Measurements from ENCODE around the gene CALR. TPM values are rescaled to one million over a fixed set of nuclear protein-coding genes. Genes with fewer than 3 reads are reported as not detected.

CALR gene
- total and polyA plus RNA-seq, 7 donors, result 124 to 273 (median 170) TPM

DNA sequence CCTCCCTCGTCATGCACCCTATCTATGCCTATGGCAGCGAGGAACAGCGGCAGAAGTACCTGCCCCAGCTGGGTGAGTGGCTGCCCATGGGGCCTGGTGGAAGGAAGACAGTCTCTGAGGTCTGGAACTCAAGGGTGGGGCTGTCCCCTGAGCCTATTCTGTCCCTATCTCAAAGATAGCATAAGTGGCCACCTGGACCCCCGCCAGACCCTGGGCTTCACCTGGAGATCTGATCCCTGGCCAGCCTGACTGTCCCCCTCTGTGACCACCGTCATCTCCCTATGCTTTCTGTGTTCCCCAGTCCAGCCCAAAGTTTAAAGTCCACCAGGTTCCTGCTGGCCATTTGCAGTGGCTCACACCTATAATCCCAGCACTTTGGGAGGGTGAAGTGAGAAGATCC, 44.8 kb upstream of the CALR start:
- intact Hi-C loops (cut with DNase I), result loop anchor here in 1 of 2 donors (5.0 kb wide), 1 partner anchor 64 kb away; the partner anchor contains the start of gene GADD45GIP1
- WGBS, 3 donors, result 91 to 96% (median 95%) methylated on average over 4 to 5 of the region's 5 CpGs
- no peak for ATAC-seq

GRCh38 chr19:12896460-12896859, 41.9 kb upstream of the CALR start:
- TF ChIP-seq, protein P1, sequence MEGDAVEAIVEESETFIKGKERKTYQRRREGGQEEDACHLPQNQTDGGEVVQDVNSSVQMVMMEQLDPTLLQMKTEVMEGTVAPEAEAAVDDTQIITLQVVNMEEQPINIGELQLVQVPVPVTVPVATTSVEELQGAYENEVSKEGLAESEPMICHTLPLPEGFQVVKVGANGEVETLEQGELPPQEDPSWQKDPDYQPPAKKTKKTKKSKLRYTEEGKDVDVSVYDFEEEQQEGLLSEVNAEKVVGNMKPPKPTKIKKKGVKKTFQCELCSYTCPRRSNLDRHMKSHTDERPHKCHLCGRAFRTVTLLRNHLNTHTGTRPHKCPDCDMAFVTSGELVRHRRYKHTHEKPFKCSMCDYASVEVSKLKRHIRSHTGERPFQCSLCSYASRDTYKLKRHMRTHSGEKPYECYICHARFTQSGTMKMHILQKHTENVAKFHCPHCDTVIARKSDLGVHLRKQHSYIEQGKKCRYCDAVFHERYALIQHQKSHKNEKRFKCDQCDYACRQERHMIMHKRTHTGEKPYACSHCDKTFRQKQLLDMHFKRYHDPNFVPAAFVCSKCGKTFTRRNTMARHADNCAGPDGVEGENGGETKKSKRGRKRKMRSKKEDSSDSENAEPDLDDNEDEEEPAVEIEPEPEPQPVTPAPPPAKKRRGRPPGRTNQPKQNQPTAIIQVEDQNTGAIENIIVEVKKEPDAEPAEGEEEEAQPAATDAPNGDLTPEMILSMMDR (IDR thresholded peaks at IDR 0.05), result no peak
- H3K4me1 ChIP-seq, result peaks cover 7% of the 10 kb centered on the region
- no peaks in the 10 kb centered on the region for H3K9me3 ChIP-seq
- no peak overlapping the region for H3K27ac ChIP-seq
- no peaks in the 10 kb centered on the region for H3K27me3 ChIP-seq (ENCODE audit: insufficient read depth in 3 of 3, low read length in 2 of 3)
- DNase-seq (no peak), ATAC-seq (no peak)
- intact Hi-C loops (cut with DNase I), result no loop called here
- H3K4me3 ChIP-seq, result no peak overlapping the region
- peaks cover 2 to 77% of the 10 kb centered on the region in 2 donors for H3K36me3 ChIP-seq (ENCODE audit: insufficient read depth in 1 of 2, low read depth in 1 of 2)
- WGBS, 3 donors, result 77 to 85% (median 85%) methylated on average over 14 to 17 of the region's 17 CpGs

More for the DNA sequence above, 44.8 kb upstream of the CALR start:
- Histone ChIP-seq H3K4me3 (no peak overlapping the region), H3K4me1 (peaks cover 7% of the 10 kb centered on the region), H3K27ac (no peak overlapping the region), H3K9me3 (no peaks in the 10 kb centered on the region), H3K27me3 (ENCODE audit: insufficient read depth in 3 of 3, low read length in 2 of 3) (no peaks in the 10 kb centered on the region), H3K36me3 (ENCODE audit: insufficient read depth in 1 of 2, low read depth in 1 of 2) (peaks cover 2 to 53% of the 10 kb centered on the region in 2 donors)
- no peak for DNase-seq
- TF ChIP-seq, protein P1 (IDR thresholded peaks at IDR 0.05), result no peak

GRCh38 chr19:12899891-12900518, 38.4 kb upstream of the CALR start:
- no peak overlapping the region for H3K4me3 ChIP-seq
- H3K9me3 ChIP-seq, result no peaks in the 10 kb centered on the region
- H3K27me3 ChIP-seq (ENCODE audit: insufficient read depth in 3 of 3, low read length in 2 of 3), result no peaks in the 10 kb centered on the region
- ATAC-seq (no peak), DNase-seq (no peak)
- intact Hi-C loops (cut with DNase I), result no loop called here
- no peak overlapping the region for H3K27ac ChIP-seq
- no peaks in the 10 kb centered on the region for H3K4me1 ChIP-seq
- WGBS, 3 donors, result 87 to 91% (median 90%) methylated on average over 10 of the region's 10 CpGs
- TF ChIP-seq, protein P1 (IDR thresholded peaks at IDR 0.05), result no peak
- H3K36me3 ChIP-seq (ENCODE audit: insufficient read depth in 1 of 2, low read depth in 1 of 2), result peaks cover 2 to 64% of the 10 kb centered on the region in 2 donors

- Histone ChIP-seq H3K4me1 (no peaks in the 10 kb centered on the region), H3K36me3 (ENCODE audit: insufficient read depth in 1 of 2, low read depth in 1 of 2) (peaks cover 0 to 12% of the 10 kb centered on the region in 2 donors), H3K27ac (no peak overlapping the region), H3K4me3 (no peak overlapping the region), H3K27me3 (ENCODE audit: insufficient read depth in 3 of 3, low read length in 2 of 3) (no peaks in the 10 kb centered on the region), H3K9me3 (no peaks in the 10 kb centered on the region)
- TF ChIP-seq, protein P1 (IDR thresholded peaks at IDR 0.05), result no peak
- 80 to 84% (median 83%) methylated on average over 9 of the region's 9 CpGs for WGBS, 3 donors
- intact Hi-C loops (cut with DNase I), result no loop called here
- DNase-seq (no peak), ATAC-seq (no peak)
Measured at GRCh38 chr19:12907166-12907565, 31.2 kb upstream of the CALR start.

GRCh38 chr19:12912571-12912970, 25.8 kb upstream of the CALR start:
- TF ChIP-seq, protein P1 (IDR thresholded peaks at IDR 0.05), result no peak
- Histone ChIP-seq H3K27ac (peak overlapping the region; percentile 9), H3K4me1 (peaks cover 9% of the 10 kb centered on the region), H3K27me3 (ENCODE audit: insufficient read depth in 3 of 3, low read length in 2 of 3) (no peaks in the 10 kb centered on the region), H3K4me3 (peak overlapping the region; percentile 49), H3K9me3 (no peaks in the 10 kb centered on the region), H3K36me3 (ENCODE audit: insufficient read depth in 1 of 2, low read depth in 1 of 2) (no peaks in the 10 kb centered on the region)
- ATAC-seq (no peak), DNase-seq (no peak)
- 22 to 31% (median 25%) methylated on average over 4 of the region's 4 CpGs for WGBS, 3 donors
- intact Hi-C loops (cut with DNase I), result no loop called here
